ENCODE data around the gene HS6ST2.
"Not testable (repeated sequence)": the region's sequence is repeated elsewhere in the genome, so short reads cannot be mapped to it uniquely, and the experiment has no call there.

HS6ST2 gene

DNA sequence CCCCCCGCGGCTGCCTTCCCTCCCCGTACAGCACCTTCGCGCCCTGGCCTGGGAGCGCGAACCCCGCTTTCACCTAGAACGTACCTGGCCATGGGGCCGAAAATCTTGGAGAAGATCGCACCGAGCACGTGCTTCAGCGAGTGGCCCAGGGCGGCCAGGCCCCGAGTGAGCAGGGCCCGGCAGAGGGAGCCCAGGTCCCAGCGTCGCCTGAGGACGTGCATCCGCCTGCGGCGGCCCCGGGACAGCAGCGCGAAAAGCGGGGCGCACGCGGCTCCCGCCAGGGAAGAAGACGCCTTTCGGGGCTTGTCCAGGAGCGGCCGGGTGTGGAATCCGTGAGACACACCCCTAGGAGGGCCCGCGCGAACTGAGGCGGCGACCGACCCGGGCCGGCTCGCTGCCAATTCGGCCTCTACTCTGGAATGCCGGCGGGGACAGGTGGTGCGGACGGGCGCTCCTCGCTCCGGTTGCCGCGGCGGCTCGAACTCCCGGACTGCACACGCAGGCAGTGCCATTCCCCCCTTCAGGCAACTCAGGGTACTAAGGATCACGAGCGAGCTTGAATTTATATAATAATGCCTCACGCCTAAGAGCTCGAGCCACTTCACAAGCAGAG, at the start of gene HS6ST2:
TSS of gene HS6ST2 (minus strand) at position 539 of the 613 bp plus-strand sequence.
- no peak for DNase-seq (ENCODE audit: low read depth)

DNA sequence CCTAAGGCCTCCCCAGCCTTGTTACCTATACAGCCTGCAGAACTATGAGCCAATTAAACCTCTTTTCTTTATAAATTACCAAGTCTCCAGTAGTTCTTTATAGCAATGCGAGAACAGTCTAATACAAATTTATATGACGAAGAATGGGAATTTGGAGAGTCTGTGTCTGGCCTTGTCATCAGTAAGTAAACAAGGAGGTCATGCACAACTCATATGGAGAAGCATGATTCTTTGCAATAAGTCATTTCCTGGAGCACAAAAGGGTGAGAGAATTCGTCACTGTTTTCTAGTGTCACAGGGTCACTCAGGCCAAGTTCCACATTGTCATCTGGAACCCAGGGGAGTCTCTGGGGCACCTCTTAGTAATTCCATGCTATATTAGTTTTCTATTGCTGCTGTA, 49.0 kb upstream of the HS6ST2 start:
- no peak for DNase-seq (ENCODE audit: low read depth)

DNA sequence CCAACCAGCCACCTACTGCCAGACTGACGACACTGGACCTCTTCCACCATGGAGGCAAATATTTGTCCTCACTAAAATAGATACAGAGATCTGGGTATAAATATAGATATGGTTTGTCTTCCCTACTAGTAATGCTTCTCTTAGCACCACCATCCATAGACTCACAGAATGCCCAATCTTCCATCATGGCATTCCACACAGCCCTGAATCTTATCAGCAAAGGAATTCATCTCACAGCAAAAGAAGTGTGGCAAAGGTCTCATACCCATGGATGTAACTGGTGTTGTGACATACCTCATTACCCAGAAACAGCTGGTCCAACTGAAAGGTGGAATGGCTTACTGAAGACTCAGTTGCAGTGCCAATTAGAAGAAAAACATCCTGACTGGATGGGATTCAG, 47.2 kb upstream of the HS6ST2 start:
- DNase-seq (ENCODE audit: low read depth), result no peak

DNA sequence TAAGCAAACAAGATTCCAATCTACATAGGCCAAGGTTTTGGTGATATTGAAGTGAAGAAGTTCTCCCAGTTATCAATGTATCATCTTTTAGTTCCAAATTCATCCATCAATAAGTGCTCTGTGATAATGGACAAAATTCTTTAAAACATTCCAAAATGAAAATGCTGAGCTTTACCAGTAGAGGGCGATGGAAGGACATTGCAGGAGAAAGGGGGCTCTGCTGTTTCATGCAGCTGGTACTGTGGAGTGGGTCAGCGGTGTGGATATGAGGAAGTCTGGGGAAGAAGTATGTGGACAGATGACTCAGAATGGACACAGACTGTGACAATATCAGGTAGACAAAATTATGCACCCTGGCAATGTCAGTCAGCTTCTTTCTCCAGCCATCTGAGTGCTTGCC, 46.6 kb upstream of the HS6ST2 start:
- DNase-seq (ENCODE audit: low read depth), result no peak

DNA sequence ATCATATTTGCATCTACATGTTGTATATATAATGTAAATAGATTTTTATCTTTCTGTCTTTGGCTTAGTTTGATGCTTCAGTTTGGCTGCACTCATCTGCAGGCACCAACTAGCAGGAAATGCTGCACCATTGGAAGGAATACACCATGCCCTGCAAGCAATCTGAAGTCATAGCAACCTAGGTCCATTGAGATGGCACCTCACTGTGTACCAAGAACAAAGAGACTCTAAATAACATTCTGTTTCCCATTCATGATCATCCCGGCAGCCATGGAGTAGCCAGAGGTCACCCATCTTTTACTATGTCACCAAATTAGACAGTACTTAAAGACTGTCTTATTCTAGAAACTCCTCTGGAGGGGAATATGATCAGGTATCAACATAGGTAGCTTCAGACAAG, 40.8 kb upstream of the HS6ST2 start:
- no peak for DNase-seq (ENCODE audit: low read depth)

DNA sequence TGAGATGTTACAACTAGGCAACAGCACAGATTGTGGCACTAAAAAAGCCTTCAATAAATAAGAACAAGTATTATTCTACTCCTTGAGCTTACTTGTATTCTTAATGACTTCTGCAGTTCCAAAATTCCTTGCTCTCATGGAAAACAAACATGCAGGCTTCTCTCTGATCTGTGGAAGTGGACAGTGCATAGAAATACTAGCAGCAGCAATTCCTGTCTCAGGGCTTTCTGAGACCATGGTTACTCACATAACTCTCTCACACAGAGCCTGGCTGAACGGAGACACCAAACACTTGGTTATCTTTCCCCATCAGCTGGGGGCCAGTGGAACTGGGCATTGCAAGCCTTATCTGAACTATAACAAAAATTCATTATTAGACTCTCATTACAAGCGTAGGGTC, 32.4 kb upstream of the HS6ST2 start:
- DNase-seq (ENCODE audit: low read depth), result no peak

DNA sequence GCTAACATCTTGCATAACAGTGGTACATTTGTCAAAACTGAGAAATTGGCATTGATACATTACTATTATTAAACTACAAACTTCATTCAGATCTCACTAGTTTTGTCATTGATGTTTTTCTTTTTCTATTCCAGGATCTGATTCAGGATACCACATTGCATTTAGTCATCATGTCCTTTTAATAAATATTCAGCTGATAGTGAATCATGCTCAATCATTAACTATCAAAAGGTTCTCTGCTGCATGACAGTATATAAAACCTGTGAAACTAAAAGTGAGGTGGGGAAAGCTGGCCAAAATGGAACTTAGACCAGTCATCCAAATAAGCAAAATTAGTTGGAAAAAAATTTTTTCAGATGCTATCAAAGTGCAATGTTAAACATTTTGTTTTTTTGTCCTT, 28.1 kb upstream of the HS6ST2 start:
- no peak for DNase-seq (ENCODE audit: low read depth)

DNA sequence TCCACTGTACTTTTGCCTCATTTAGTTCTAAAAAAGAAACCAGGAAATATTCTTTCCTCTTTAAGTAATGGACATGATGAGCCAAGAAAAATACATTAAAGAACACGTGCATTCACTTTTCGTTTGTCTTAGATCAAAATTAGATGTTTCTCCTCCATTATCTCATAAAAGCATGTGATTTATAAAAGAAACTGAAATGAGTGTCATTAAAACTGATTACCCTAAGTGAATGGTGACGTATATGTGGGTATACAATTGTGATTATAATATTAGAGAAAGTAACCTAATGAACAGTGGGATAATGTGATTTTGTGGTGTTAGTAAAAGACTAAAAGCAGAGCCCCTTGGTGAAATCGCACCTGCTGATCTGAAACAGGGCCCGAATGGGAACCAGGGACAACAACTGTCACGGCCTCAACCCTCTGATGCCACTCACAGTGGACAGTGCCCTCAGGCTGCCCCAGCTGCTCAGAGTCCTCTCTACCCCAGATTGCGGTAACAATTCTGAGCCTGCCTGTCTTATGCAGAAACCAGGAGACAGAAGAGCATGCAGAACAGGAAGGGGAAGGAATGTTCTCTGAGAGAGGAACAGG, 25.7 kb upstream of the HS6ST2 start:
- DNase-seq (ENCODE audit: low read depth), result no peak

DNA sequence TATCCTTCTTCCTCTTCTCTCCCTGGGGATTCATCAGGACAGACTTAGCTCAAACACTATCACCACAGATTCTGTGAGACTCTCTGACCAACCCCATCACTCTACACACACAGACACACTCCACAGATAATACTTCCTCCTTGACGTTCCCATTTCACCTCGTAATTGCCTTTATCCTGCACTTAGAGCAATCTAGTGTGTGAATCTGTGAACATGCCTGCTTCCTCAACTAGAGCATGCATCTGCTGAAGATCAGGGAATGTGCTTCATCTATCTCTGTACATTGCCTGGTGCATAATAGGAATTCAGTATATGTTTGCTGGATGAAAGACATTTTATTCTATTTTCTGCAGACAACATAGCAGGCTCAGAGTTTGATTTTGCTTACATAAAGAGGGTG, 25.1 kb upstream of the HS6ST2 start:
- DNase-seq (ENCODE audit: low read depth), result no peak

DNA sequence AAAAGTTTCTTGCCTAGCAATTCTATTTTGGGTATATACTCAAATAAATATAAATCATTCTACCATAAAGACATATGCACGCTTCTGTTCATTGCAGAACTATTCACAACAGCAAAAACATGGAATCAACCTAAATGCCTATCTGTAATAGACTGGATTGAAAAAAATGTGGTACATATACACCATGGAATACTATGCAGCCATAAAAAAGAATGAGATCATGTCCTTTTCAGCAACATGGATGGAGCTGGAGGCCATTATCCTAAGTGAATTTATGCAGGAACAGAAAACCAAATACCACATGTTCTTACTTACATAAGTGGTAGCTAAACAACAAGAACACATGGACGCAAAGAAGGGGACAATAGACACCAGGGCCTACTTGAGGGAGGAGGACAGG, 21.6 kb upstream of the HS6ST2 start:
- DNase-seq (ENCODE audit: low read depth), result not testable (repeated sequence)

DNA sequence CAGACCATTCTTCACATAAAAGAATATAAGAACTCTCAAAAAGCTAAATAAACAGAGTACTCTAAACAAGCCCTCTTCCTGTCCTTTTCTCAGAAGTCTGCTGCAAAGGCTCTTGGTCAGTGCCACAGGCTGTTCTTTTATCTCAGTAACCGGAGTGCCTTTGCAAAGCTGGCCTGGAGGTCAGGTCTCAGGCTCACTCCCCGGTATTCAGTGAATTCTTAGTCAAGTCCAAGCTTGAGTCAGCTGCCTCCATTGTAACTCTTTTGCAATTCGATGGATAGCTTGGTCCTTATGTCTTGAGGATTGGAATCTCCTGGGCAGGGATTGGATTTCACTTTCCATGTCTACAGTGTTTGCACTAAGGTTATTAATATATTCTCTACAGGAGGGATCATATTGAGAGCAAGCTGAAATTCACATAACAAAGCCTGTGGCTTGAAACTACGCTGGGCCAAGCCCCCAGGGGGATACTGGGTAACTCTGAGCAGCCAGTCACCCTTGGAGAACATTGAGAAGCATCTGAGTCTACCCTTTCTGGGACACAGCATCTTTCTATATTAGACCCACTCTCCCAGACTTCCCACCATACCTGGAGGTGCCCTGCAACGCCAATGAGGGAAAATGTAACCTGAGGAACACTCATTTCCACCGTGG, 10.0 kb upstream of the HS6ST2 start:
- no peak for DNase-seq (ENCODE audit: low read depth)

DNA sequence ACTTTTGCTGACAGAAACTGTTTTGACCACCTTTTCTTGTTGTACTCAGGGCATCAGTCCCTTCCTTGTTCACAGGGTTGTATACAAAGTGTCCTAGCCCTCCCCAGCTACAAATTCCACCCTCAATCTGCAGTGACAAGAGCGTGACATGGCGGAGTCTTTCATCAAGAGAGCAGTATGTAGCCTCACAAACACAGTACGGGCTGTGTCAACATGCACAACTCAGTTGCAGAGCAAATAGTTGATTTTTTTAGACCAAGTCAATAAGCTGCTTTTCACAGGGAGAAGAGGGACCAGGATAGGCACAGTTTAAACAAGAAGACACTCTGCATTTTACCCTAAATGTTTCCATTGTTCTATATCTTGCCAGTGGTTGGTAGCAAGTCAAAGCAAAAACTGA, 8.6 kb upstream of the HS6ST2 start:
- DNase-seq (ENCODE audit: low read depth), result no peak

DNA sequence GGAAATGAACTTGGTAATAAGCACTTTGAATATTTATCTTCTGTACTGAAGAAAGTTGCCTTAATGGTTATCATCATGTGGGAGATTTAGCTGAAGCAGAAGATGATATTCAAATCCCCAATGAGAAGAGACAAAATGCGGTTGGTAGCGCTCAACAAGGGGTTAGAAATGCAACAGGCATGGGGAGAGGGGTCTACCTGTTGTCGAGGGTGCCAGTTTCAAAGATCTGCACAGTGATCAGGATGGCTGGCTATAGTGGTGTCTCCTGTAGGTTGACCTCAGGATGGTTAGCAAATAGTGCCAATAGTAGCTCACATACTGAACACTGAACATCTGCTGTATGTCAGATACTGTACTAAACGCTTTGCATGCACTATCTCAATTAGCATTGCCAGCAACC, 7.0 kb upstream of the HS6ST2 start:
- no peak for DNase-seq (ENCODE audit: low read depth)

DNA sequence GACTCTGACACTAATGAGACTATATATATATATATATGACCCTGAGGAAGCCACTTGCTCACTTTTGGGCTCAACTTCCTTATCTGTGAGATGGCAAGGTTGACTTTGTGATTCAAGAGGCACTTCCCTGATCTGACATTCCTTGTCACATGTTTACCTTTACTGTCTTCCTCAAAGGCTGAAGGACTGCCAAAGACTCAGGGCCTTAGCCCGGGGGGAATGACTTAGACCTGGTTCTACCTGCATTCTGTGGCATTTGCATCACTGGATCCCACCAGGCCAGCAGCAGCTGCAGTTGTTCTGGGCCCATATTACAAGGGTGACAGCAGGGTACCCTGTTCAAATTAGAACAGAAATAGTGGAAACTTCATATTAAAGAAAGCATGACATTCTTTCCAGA, 3.1 kb upstream of the HS6ST2 start:
- DNase-seq (ENCODE audit: low read depth), result no peak

DNA sequence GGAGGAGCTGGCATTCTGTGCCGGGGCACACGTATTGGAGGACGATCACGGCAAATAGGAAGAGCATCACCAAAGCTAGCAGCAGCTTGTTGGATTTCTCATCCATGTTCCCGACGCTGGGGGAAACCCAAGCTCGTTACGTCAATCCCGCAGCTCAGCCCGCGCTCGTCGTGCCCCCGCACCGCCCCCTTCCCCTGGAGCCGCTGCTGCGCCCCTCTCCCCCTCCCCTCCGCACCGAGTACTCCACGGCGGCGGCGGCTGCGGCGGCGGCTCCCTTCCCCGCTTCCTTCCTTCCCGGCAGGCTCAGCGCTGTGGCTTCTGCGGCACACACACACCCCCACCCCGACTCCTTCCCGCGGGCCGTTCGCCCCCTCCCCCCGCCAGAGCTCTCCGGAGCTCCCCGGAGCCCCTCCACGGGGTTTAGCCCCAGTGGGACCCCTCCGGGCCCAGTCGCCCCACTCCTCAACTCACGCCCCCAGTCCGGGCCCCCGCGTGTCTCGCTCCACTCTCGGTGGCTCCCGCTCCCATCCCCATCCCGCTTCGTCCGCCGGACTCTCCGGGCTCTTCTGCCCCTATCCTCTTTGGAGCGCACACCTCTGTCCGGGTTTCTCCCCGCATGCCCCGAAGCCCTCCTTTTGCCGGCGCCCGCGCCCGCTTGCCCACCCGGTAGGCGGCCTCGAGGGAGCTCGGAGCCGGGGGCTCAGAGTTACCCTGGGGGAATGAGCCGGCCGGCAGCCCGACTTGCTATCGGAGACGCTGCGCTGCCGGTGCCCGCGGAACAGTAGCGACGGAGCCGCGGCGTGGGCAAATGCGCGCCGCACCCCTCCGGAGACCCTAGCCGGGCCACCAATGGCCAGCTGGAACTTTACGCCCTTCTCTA, 978 bp downstream of the HS6ST2 start:
- no peak for DNase-seq (ENCODE audit: low read depth)

DNA sequence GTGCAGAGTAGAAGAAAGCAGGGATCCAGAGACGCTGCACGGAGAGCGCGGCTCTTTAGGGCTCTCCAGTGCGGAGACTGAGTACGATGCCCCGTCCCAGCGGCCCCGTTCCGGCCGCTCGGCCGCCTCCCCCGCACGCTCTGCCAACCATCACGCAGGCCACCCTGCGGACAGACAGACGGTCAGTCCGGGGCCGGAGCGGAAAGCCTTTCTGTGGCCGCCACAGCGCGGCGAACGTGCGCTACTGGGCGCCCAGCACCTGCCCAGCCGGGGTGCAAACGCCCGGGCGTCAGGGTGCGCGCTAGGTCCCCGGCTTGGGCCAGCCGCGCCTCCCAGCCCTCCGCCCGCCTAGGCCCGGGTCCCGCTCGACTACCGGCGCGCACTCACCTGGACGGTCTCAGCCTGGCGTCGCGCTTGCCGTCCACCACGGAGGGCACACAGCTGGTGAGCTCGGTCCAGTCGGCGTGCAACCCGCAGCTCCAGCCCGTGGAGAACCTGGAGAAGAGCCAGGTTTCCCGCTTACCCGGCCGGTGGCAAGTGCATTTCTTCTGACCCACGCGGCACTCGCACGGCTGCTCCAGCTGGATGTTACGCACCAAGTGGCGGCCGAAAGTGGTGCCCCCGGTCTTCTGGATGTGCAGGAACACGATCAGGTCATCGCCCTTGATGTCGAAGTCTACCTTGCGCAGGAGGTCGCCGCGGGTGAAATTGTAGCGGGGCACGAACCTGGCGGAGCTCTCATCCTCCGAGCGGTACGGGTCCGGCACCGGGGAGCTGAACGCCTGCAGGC, 1.8 kb downstream of the HS6ST2 start:
- no peak for DNase-seq (ENCODE audit: low read depth)

DNA sequence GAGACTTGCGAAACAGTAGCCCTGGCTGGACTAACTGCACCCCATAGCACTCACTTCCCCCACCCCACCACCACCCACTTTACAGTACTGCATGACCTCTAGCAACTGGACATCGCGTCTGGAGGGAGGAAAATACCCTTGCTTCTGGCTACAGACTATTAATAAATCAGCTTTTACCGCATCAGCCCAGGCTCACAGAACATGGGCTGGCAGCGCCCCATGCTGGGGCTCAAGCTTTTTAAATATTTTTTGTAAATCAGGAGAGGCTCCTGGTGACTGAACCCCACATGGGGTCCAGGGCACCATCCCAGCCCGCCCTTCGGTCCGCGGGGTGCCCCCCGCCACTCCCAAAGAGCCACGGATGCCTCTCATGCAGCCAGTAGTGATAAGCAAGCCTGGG, 2.7 kb downstream of the HS6ST2 start:
- no peak for DNase-seq (ENCODE audit: low read depth)

DNA sequence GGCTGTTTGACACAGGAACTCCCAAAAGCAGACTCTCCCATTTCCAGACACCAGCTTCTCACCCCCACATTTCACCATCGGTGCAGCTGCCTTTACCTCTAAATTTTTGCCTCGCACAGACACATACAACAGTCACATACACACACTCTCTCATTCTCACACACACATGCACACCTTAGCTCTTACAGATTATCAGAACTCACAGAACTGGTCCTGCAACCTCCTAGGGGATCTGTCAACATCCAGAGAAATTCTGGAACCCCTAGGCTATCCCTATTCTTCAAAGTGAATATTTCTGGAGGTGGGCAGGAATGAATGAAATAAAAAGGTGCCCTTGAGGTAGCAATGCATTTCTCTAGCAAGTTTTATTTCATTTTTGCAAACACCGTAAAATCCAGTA, 4.1 kb downstream of the HS6ST2 start:
- no peak for DNase-seq (ENCODE audit: low read depth)

DNA sequence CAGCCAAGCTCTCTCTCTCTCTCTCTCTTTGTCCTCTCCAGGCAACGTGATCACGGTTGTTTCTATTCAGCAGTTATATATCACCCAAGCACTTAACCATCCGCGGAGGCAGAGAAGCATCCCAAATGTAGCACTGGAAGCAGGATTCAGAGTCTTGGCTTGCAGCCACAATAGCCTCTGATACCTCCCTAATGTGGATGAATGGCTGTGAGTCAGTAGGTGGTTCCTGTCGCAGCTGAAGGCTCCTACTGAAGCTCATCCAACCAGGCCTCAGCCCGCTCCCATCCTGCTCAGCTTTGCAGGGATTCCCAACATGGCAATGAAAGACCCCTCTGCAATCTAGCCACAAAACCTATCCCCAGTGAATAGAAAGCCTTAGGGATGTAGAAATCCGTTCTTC, 5.1 kb downstream of the HS6ST2 start:
- DNase-seq (ENCODE audit: low read depth), result no peak

DNA sequence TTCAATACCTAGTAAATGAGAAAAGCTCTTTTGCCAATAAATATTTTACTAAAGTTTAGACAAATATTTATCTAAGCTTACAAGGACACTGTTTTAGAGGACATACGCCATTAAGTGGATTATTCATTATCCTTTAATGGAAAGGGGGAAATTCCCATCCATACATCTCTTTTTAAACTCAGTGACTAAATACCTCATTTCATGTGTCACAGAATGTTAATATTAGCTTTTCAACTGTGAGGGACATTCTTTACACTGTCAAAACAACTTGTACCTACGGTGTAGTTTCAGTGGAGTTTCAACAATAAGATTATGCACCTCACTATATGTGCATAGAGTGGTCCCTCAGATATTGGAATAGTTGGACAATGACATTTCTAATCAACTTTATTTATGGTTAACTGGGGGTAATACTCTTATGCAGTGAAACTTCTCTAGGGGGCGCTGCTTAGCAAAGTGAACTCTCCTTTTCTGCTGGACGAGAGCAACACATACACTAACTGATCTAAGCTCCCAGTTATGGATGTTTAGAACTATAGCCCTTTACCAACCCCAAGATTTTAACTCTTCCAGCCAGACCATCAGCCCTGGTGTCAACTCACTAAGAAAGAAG, 9.7 kb downstream of the HS6ST2 start:
- DNase-seq (ENCODE audit: low read depth), result no peak

DNA sequence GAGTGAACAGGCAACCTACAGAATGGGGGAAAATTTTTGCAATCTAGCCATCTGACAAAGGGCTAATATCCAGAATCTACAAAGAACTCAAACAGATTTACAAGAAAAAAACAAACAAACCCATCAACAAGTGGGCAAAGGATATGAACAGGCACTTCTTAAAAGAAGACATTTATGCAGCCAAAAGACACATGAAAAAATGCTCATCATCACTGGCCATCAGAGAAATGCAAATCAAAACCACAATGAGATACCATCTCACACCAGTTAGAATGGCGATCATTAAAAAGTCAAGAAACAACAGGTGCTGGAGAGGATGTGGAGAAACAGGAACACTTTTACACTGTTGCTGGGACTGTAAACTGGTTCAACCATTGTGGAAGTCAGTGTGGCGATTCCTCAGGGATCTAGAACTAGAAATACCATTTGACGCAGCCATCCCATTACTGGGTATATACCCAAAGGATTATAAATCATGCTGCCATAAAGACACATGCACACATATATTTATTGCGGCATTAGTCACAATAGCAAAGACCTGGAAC, 13.3 kb downstream of the HS6ST2 start:
- DNase-seq (ENCODE audit: low read depth), result not testable (repeated sequence)
